HG03460 (cell line): Measurements from ENCODE around the gene TNFSF9.
"Not testable (repeated sequence)": the region's sequence is repeated elsewhere in the genome, so short reads cannot be mapped to it uniquely, and the experiment has no call there.

Experiments used
- ATAC-seq: cut with Tn5 transposase; IDR thresholded peaks from one replicate; pipeline ENCODE4 v1.9.1; 2021; ENCODE audit not compliant: unreplicated experiment

The TNFSF9 gene

GRCh38 chr19:6531163-6531955 is 533 bp downstream of the TNFSF9 start:
- ATAC-seq, result no peak

GRCh38 chr19:6531956-6532243 is 1.1 kb downstream of the TNFSF9 start:
- no peak for ATAC-seq

- ATAC-seq, result no peak
Observed at GRCh38 chr19:6532244-6532999, 1.6 kb downstream of the TNFSF9 start.

DNA sequence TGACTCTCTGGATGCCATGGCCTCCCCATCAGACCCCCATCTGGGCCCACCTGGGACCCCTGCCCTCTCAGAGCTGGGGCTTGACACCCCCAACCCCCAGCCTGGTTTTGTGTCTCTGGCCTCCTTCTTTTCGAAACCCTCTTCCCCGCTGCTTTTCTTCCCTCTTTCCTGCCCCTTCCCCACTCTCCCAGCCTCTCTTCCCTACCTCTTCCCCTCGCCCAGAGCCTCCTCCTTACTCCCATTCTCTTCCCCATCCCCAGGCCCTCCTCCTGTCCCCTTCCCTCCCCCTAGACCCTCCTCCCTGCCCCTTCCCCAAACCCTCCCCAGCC is 2.1 kb downstream of the TNFSF9 start:
- no peak for ATAC-seq

DNA sequence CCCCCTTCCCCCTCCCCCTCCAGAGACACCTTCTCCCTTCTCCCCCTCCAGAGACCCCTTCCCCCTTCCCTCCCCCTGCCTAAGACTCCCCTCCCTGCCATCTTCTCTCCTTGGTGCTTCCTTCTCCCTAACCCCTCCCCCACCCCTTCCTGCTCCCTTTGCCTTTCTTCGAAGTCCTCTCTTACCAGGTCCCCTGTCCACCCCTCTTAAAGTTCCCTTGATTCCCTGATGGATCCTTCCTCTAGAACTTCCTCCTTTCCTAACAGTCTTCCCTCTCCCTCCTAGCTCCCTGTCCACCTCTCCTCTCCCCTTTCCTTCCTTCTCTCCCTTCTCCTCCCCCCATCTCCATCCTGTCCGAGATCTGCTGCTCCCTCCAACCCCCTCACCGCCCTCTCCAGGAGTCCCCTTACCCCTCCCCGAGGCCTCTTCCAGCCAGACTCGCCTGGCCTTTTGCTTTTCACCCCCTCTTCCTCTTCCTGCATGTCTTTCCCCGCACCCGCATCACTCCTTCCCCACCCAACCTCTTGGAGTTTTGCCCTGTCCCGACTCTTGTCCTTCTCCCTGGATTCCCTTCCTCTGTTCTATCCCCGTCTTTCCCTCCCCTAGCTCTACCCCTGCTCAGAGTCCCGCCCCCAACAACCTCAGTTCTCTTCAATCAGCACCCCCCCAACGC is 3.1 kb downstream of the TNFSF9 start:
- no peak for ATAC-seq

DNA sequence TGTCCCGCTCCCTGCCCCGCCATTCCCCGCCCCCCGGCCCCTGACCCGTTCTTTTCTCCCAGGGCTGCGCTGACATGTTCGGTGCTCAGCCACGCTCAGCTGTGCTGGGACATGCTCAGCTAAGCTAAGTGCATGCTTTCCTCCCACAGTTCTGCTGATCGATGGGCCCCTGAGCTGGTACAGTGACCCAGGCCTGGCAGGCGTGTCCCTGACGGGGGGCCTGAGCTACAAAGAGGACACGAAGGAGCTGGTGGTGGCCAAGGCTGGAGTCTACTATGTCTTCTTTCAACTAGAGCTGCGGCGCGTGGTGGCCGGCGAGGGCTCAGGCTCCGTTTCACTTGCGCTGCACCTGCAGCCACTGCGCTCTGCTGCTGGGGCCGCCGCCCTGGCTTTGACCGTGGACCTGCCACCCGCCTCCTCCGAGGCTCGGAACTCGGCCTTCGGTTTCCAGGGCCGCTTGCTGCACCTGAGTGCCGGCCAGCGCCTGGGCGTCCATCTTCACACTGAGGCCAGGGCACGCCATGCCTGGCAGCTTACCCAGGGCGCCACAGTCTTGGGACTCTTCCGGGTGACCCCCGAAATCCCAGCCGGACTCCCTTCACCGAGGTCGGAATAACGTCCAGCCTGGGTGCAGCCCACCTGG is 3.7 kb downstream of the TNFSF9 start:
- ATAC-seq, result no peak

GRCh38 chr19:6535558-6536137 is 4.8 kb downstream of the TNFSF9 start:
- no peak for ATAC-seq

- ATAC-seq, result no peak
Observed at GRCh38 chr19:6539514-6539913, 8.7 kb downstream of the TNFSF9 start.

- no peak for ATAC-seq
Observed at GRCh38 chr19:6540918-6541689, 10.3 kb downstream of the TNFSF9 start.

DNA sequence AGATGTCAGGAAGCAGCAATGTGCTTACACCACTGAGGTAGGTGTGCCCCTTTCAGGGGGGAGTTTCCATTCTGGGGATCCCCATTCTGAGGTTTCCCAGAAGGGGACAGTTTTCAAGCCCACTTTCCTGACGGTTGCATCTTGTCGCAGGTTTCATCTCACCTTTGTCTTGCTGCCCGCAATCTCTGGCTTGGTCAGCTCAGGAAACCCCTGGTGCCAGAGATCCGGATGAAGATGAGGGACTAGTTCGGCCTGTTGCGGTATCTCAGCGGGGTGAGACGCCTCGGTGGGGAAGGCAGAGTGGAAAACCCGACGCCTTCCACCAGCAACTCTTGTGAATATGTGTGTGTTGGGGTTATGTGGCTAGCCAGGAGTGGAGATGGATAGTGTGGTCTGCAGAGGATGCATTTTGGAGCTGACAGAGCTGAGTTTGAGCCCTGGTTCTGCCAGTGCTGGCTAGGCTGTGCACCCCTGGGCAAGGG is 13.1 kb downstream of the TNFSF9 start:
- ATAC-seq, result no peak

DNA sequence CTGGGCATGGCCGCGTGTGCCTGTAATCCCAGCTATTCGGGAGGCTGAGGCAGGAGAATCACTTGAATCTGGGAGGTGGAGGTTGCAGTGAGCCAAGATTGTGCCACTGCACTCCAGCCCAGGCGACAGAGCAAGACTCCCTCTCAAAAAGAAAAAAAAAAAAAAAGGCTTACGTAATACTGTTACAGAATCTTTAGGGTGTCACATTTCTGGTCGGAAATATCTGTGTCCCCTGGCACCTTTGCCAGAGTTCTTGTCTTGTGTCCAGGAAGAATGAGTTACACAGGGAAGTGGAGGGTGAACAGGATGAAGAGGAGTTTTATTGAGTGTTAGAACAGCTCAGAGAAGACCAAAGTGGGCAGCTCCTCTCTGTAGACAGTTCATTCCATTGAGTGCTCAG is 19.9 kb downstream of the TNFSF9 start:
- not testable (repeated sequence) for ATAC-seq

GRCh38 chr19:6551091-6551490 is 20.3 kb downstream of the TNFSF9 start:
- ATAC-seq, result no peak

- ATAC-seq, result peak; percentile 63
Observed at GRCh38 chr19:6551607-6552450, 21.0 kb downstream of the TNFSF9 start.

GRCh38 chr19:6556043-6556449 is 25.2 kb downstream of the TNFSF9 start:
- no peak for ATAC-seq

DNA sequence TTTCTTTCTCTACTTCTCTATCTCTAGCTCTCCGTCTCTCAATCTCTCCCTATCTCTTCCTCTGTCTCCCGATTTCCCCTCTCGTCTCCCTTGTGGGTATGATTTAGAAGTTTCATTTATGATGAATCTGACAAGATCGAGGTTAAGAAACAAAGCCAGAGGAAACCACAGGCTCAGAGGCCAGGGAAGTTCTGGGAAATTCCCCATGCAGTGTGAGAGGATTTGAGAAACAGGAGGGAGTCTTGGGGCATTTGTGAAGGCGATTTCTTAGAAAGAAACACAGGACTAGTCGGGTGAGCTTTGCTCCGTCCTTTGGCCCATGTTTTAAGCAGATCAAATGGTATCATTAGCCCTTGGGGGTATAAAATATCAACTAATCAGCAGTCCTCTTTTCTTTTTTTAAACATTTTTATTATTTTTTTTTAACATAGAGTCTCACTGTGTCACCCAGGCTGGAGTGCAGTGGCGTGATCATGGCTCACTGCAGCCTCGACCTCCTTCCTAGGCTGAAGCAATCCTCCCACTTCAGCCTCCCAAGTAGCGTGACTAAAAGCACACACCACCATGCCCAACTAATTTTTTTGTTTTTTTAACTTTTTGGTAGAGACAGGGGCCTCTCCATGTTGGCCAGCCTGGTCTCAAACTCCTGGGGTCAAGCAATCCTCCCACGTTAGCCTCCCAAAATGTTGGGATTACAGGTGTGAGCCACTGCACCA is 25.8 kb downstream of the TNFSF9 start:
- no peak for ATAC-seq

GRCh38 chr19:6562437-6562836 is 31.6 kb downstream of the TNFSF9 start:
- not testable (repeated sequence) for ATAC-seq

GRCh38 chr19:6564393-6564792 is 33.6 kb downstream of the TNFSF9 start:
- ATAC-seq, result no peak

DNA sequence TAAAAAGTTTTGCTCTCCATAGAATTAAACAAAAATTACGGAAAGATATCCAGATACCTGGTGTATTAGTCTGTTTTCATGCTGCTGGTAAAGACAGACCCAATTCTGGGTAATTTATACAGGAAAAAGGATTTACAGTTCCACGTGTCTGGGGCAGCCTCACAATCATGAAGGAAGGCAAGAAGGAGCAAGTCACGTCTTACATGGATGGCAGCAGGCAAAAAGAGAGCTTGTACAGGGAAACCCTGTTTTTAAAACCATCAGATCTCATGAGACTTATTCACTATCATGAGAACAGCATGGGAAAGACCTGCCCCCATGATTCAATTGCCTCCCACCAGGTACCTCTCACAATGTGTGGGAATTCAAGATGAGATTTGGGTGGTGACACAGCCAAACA is 35.9 kb downstream of the TNFSF9 start:
- ATAC-seq, result not testable (repeated sequence)

GRCh38 chr19:6568010-6568526 is 37.2 kb downstream of the TNFSF9 start:
- no peak for ATAC-seq
